Fibroblast of skin of right quadriceps (primary cell): ENCODE results near the gene AURKA.

Experiments used
- DNase-seq: peaks from one replicate; pipeline ENCODE4 v3.0.0-alpha.2; 2013

The AURKA gene

DNA sequence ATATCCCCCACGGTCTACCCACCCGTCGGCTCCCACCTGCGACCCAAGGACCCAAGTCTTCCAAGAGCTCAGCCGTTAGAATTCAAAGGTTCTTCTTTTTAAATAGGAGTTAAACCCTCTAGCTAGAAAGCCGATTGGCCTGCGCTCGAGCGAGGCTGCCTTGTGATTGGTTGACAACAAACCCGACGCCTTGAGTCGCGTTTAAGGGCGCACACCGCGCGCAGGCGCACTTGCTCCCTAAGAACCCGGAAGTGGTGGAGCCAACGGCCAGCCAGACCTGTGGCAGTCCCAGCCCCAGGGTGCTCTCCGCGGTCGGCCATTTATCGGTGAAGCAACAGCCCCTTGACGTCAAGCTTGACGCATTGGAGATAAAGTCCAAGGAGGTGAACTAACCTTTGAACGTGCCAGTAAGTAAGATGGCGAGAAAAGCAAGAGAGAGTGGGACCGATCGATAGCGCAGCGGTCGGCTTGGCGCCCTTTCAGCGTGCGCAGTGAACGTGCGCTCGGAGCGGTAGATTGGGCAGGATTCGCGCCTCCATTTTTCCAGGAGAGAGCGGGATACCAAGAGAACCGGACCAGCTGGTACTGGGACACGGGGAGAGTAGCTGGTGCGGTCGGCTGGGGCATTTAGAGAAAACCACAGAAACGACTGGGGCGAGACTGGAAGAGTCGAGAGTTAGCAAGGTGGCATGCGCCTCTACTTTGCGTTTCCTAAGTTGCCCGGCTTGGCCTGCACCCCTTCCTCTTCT, at the start of gene AURKA, which contains the start of gene CSTF1:
Gene AURKA, minus strand, starts transcription at position 84 of the 749 bp plus-strand sequence. CDS start 4,018 bp downstream, outside the sequence.
Gene CSTF1, plus strand, starts transcription at position 514 of the 749 bp plus-strand sequence. CDS start 2,908 bp downstream, outside the sequence.
- DNase-seq: peak; percentile 99

GRCh38 chr20:56440346-56441007, 48.5 kb upstream of the AURKA start:
- no peak for DNase-seq

- peak; percentile 100 for DNase-seq
Observed at GRCh38 chr20:56439771-56440291, 47.8 kb upstream of the AURKA start.

DNA sequence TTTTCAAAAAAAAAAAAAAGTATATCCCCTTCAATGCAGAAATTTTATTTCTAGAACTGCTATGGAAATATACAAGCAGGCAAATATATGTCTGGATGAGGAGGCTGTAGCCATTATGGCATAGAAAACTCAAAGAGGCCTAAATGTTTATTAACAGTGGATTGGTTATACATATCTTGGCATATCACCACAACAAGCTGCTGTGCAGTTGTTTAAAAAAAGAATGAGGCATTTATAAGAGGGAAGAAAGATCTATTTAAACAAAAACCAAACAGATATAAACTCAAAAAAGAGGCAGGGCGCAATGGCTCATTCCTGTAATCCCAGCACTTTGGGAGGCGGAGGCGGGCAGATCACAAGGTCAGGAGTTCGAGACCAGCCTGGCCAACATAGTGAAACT, 46.3 kb upstream of the AURKA start:
- DNase-seq: no peak

GRCh38 chr20:56437196-56437960, 45.4 kb upstream of the AURKA start:
- no peak for DNase-seq

GRCh38 chr20:56433880-56434255, 41.9 kb upstream of the AURKA start:
- DNase-seq: peak; percentile 73

GRCh38 chr20:56433221-56433879, 41.3 kb upstream of the AURKA start:
- peak; percentile 40 for DNase-seq

DNA sequence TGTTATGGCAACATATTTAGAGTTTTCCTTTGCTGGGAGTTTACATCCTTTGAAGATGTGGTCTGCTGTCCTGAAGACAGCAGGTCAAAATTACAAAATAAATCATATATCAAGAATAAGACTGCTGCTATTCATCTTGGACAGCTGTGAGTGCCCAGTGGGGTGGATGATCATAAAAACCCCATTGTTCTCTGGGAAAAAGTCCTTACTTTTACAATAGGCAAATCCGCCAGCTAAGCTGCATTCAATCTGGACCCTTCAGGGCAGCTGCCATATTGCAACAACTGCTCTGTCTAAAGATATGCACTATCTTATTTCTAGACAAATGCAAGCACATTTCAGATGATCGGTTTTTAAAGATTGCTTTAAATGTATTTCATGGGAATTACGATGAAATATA, 39.5 kb upstream of the AURKA start:
- DNase-seq: no peak

DNA sequence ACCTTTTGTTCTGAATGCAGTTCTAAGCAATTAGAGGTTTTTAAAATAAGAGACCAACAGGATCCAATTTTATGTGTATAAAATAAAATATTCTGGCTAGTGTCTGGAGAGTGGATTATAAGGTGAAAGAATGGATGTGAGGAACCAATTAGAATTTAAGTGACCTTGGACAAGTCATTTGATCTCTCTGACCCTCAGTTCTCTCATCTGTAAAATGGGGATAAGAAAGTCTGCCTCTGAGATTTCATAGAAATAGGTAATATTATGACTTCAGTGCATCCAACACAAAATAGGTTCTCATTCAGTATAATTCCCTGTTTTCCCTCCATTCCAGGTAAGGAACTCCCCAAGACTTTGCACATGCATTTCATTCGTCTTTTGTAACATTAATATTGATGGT, 38.9 kb upstream of the AURKA start:
- DNase-seq: no peak

- no peak for DNase-seq
Observed at GRCh38 chr20:56430461-56430860, 38.4 kb upstream of the AURKA start.

DNA sequence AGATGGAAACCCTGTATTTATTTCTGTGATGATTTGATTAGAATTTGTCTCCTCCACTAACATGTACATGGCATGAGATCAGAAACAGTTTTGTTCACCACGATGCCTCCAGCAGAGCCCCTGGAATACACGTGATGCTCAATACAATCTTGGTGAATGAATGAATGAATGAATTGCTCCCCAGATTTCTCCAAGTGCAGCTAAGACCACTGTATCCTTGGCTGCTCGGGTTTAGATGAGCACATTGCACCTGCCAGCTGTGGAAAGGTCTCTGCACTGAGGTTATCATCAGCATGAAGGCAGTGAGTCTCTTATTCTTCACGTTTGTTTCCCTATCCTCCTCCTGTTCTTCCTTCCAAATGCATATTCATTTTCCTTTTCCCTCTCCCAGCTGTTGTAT, 37.9 kb upstream of the AURKA start:
- no peak for DNase-seq

DNA sequence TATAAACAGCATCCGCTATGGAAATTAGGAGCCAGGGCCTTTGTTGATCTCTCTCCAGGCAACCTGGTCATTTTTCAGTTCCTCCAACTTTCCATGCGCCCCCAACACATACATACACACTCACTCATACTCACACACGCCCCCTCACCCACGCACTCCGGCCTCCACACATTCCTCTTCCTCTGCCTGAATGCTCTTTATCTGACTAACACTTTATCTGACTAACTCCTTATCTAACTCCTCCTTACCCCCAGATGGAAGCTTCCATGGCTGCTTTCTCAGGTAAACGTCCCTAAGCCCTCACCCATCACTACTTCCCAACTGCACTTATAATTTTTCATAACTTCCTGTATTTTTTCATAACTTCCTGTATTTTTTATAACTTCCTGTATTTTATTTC, 37.5 kb upstream of the AURKA start:
- DNase-seq: peak; percentile 79

DNA sequence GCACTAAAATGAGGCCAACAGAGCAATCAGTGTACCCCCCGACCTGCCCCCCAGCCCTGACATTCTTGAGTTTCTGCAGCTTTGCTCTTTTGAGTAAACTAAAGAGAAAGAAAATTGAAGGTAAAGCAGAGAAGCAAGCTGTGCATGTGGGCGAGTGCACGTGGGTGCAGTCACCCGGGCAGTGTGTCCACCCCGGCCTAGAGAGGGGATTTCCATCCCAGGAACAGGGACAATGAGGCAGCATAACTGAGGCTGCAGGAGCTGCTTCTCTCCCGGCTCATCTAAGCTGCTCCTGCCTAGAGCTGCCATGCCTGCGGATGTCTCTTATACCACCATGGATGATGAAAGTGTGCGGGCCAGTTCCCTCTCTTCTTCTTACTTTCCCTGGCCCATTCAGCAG, 36.9 kb upstream of the AURKA start:
- no peak for DNase-seq

GRCh38 chr20:56428410-56428809, 36.4 kb upstream of the AURKA start:
- DNase-seq: no peak

- DNase-seq: no peak
Observed at GRCh38 chr20:56427797-56428196, 35.8 kb upstream of the AURKA start.

- DNase-seq: no peak
Observed at GRCh38 chr20:56426926-56427325, 34.9 kb upstream of the AURKA start.

DNA sequence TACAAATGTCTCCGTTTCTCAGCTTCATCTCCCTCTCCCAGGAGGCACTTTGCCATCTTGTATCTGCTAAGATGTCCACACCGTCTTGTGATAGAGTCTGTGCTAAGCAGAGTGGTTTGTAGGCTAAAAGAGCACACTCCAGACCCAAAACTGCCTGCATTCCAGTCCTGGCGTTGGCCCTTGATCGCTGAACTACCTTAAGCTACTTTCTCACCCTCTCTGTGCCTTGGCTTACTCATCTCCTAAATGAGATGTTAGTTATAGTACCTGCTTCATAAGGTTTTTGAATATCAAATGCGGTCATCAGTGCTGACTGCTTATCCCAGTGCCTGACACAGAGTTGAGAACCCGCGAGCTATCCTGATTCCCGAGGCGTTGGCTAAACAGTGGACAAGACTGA, 34.0 kb upstream of the AURKA start:
- DNase-seq: no peak

DNA sequence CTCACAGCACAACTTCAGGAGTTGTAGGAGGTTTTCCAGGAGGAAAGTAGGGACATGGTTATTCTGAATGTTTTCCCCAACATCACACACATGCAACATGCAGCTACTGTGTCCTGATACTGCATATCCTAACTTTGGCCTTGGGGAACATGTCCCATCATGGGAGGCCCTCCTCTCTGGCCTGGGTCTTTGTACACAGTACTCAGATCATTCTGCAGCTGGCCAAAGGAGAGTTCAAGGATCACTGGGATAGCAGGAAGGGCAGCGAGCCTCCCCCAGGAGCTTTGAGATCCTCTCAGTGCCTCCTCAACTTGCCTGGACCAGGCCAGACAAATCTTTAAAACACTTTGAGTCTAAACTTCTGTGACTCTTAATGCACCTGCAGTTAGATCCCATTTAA, 32.9 kb upstream of the AURKA start:
- DNase-seq: no peak

DNA sequence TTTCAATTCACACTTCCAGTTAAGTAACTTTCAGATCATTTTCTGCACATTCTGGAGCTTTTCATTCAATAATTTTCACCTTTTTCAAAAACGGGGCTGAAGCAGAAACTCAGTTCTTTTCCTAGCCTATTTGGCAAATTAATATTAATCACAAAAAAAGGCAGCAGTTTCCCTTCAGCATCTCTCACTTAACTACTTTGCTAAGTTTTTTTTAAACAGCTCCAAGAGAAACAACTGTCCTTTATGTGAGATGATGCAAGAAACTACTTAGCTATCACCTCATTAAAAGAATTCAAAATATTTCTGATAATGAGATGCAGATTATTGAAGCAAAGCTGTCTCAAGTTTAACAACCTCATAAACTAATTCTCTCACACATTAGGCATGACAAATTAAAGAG, 31.9 kb upstream of the AURKA start:
- peak; percentile 38 for DNase-seq

DNA sequence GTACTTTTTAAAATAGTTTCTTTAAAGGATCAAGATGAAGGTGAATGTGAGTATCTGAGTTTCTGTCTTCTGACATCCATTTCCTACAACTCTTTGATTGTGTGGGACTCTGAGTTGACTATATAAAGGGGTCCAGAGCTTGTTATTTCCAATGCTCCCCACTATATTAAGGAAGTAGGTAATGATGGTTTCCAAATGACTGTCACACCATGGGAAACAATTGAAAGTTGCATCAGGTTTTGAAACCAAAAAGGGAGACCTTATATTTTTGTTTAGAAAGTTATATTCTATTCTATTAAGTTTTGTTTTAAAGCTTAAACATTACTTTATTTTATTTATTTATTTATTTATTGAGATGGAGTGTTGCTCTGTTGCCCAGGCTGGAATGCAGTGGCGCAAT, 31.2 kb upstream of the AURKA start:
- no peak for DNase-seq

DNA sequence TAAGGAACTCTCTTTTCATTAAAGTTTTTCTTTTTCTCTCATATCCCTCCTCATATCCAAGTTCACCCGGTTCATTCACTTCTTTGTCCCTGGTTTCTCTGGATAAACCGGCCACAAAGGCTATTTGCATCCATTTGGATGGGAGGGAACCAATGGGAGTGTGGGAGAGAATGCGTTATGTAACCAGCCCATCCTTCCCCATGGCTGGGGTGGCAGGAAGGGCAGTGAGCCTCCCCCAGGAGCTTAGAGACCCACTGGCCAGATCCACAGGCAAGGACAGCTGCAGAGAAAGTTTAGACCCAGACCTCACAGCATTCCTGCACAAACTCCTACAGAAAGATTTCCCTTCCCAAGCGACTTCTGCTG, 30.8 kb upstream of the AURKA start:
- no peak for DNase-seq

- DNase-seq: peak; percentile 82
Observed at GRCh38 chr20:56422076-56422823, 30.2 kb upstream of the AURKA start.
